ENCODE measurements around the gene TEKT5.
A peak's percentile ranks its signal among the peaks of the same experiment; 100 is the strongest.
"Not testable (repeated sequence)": the region's sequence is repeated elsewhere in the genome, so short reads cannot be mapped to it uniquely, and the experiment has no call there.

Gene TEKT5

GRCh38 chr16:10694830-10695229 lies at the start of gene TEKT5:
Gene TEKT5 (minus strand): TSS chr16:10694930. CDS start chr16:10694873, 57 bp downstream.
- DNase-seq (ENCODE audit: low spot score), result no peak

- peak; percentile 97 for DNase-seq (ENCODE audit: low spot score)
These were observed 49.1 kb upstream of the TEKT5 start, which contains the start of gene NUBP1 for GRCh38 chr16:10743610-10744369. Gene NUBP1 (plus strand): TSS chr16:10743842. CDS start chr16:10743864, 22 bp downstream.

GRCh38 chr16:10743227-10743609 lies 48.5 kb upstream of the TEKT5 start:
- DNase-seq (ENCODE audit: low spot score), result no peak

- DNase-seq (ENCODE audit: low spot score), result no peak
These were observed 47.1 kb upstream of the TEKT5 start for GRCh38 chr16:10741844-10742243.

DNA sequence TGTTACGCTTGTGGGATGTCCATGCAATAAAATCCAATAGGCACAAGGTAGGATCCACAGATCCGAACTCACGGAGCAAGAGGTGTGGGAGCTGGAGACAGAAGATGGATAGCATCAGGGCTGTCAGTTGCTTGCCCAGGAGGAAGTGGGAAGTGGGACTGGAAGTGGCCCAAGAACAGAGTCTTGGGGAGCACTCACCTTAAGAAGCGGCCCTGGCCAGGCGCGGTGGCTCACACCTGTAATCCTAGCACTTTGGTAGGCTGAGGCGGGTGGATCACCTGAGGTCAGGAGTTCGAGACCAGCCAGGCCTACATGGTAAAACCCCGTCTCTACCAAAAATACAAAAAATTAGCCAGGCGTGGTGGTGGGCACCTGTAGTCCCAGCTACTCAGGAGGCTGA lies 46.5 kb upstream of the TEKT5 start:
- DNase-seq (ENCODE audit: low spot score), result not testable (repeated sequence)

- DNase-seq (ENCODE audit: low spot score), result no peak
These were observed 46.1 kb upstream of the TEKT5 start for GRCh38 chr16:10740845-10741208.

DNA sequence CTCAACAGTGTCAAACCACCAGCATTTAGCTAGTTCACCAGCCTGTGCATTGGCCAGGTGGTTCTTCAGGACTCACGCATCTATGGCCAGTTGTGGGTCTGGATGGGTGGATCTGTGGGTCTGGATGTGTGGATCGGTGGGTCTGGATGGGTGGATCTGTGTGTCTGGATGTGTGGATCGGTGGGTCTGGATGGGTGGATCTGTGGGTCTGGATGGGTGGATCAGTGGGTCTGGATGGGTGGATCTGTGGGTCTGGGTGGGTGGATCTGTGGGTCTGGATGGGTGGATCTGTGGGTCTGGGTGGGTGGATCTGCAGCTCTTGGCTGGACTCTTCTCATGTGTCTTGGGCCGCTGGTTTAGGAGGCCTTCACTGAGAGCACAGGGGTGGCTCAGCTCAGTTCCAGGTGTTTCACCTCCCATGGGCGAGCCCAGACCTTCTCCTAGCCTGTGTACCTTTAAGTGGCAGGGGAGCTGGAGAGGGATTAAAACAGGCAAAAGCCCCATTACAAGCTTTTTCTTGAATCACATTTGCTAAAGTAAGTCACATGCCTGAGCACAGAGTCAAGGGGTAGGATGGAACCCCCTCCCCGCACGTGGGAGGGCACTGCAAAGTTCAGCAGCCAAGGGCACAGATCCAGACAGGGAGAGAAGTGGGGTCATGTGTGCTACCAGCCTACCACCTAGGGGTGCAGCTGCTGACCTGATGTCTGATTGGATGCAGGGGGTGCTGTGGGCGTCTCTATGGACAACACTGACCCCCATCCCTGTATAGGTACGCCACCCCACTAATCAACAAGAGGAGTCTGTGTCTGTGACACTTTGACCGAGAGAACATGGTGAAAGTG lies 45.5 kb upstream of the TEKT5 start:
- no peak for DNase-seq (ENCODE audit: low spot score)

DNA sequence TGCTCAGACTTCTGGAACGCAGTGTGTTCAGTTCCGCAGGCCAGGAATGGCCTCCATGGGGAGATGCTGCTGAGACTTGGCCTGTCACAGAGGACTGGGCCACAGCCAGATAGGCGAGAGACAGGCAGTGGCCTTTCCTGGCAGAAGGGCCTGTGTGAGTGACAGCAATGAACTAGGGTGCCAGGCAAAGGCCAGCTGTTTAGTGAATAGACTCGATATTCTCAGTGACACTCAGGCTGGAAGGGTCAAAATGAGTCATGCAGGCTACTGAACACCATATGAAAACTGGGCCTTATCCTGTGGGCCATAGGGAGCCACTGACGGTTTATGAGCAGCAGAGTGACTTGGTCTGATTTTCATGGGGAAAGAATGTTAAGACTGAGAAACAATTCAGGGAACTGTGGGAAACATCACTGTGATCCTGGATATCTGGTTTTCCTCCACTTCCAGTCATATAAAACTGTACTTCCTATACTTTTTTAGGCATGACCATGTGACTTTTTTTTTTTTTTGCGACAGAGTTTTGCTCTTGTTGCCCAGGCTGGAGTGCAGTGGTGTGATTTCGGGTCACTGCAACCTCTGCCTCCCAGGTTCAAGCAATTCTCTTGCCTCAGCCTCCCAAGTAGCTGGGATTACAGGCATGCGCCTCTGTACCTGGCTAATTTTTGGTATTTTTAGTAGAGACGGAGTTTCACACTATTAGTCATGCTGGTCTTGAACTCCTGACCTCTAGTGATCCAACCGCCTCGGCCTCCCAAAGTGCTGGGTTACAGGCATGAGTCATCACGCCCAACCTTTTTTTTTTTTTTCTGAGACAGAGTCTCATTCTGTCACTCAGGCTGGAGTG lies 43.7 kb upstream of the TEKT5 start:
- peak; percentile 34 for DNase-seq (ENCODE audit: low spot score)

DNA sequence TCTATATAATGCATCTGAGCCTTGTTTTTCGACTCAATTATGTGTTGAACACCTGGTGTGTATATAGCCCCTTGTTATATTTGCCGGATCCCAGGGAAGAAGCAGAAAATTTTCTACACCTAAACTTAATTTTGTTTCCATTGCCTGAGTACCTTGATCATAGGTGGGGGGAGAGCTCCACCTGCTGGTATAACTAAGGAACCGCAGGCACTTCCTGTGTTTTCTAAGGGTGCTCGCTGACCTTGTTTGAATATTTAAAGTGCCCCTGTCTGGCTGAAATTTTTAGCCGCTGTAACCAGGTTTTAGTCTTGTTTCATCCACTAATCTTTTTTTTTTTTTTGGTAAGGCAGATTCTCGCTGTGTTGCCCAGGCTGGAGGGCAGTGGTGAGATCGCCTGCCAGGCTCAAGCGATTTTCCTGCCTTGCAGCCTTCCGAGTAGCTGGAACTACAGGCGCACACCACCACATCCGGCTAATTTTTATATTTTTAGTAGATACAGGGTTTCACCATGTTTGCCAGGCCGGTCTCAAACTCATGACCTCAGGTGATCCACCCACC lies 42.4 kb upstream of the TEKT5 start:
- peak; percentile 89 for DNase-seq (ENCODE audit: low spot score)

DNA sequence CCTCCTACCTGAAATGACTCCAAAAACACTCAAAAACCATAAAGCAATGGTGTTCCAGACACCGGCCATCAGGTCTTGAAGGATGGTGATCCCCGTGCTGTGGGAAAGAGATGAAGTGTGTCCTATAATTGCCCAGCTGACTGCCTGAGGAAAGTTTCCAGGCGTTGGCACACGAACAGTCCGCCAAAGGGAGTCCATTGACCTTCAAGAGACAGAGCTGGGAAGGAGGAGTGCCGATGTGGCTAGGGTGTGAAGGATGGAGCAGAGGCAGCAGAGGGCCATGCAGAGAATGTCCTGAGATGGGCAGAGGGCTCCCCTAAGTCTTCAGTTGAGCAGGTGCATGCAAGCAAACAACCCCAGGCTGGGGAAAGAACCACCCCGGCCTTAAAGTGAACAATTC lies 37.1 kb upstream of the TEKT5 start:
- DNase-seq (ENCODE audit: low spot score), result no peak

- no peak for DNase-seq (ENCODE audit: low spot score)
These were observed 34.6 kb upstream of the TEKT5 start for GRCh38 chr16:10729104-10730048.

GRCh38 chr16:10728003-10728887 lies 33.5 kb upstream of the TEKT5 start:
- DNase-seq (ENCODE audit: low spot score), result no peak

GRCh38 chr16:10708969-10709368 lies 14.2 kb upstream of the TEKT5 start:
- no peak for DNase-seq (ENCODE audit: low spot score)

- DNase-seq (ENCODE audit: low spot score), result no peak
These were observed 5.0 kb upstream of the TEKT5 start for GRCh38 chr16:10699756-10700155.

GRCh38 chr16:10694306-10694705 lies 424 bp downstream of the TEKT5 start:
- DNase-seq (ENCODE audit: low spot score), result no peak

DNA sequence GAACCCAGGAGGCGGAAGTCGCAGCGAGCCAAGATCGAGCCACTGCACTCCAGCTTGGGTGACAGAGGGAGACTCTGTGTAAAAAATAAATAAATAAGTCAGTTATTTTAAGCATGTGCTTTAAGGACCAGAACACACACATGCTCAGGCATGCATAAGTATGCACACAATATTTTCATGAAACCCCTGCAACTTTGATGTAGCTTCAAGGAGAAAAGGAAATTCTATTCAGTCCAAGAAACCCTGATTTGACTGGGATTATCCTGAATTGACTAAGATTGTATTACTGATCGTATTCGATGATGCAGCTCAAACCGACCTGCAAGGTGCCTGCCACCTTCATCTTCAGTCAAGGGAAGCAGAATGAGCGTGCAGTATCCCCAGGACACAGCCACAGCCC lies 841 bp downstream of the TEKT5 start:
- no peak for DNase-seq (ENCODE audit: low spot score)

GRCh38 chr16:10692470-10692869 lies 2.3 kb downstream of the TEKT5 start:
- no peak for DNase-seq (ENCODE audit: low spot score)

GRCh38 chr16:10688726-10689125 lies 6.0 kb downstream of the TEKT5 start:
- DNase-seq (ENCODE audit: low spot score), result no peak

DNA sequence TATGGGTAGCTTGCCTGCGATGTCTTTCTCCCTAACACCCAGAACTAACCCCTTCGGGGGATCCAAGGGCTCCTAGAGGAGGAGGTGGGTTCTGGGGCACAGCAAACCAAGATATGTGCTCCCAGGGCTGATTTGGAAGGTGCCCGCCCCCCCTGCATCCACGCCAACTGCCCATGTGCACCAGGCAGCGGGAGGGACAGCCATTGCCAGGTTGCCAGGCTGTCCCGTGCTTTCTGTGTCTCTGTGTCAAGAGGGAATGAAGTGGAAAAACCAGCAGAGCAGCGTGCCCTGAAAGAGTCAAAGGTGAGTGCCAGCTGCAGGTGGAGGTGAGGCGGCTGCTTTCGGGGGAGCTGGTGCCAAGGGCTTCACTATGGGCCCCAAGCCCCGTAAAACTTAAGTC lies 6.4 kb downstream of the TEKT5 start:
- no peak for DNase-seq (ENCODE audit: low spot score)

DNA sequence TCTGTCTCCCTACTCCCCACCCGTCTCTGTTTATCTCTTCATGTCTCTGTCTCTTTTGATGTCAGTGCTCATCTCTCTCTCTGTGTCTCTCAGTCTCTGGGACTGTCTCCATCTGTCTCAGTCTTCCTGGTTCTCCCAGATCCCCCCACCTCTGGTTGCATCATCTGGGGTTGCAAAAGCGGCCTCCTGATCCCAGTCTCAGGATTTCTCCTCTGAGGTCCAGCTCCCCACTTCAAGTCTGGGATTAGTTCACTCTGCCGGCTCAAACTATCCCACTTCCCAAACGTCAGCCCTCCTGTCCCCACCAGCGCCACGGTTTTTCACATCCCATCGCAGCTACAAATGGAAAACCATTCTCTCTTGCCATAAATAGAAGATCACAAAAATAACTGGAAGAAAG lies 9.0 kb downstream of the TEKT5 start:
- DNase-seq (ENCODE audit: low spot score), result no peak

Measured in NAMALWA (cell line).